Endothelial cell (in vitro differentiated cells): ENCODE results near the gene COQ3. TPM values are rescaled to one million over a fixed set of nuclear protein-coding genes. Genes with fewer than 3 reads are reported as not detected.

Source experiments
- DNase-seq: peaks from one replicate; pipeline ENCODE4 v3.0.0; 2021; ENCODE audit warnings: low spot score
- H3K27ac Mint-ChIP-seq: one replicate; pipeline ENCODE4 v1.8.0; 2021; ENCODE audit warnings: mixed read lengths, inconsistent platforms; ENCODE audit not compliant: unreplicated experiment
- H3K27me3 Mint-ChIP-seq: one replicate; pipeline ENCODE4 v1.8.0; 2021; ENCODE audit warnings: mild to moderate bottlenecking, moderate library complexity, mixed read lengths, inconsistent platforms; ENCODE audit not compliant: unreplicated experiment
- H3K36me3 Mint-ChIP-seq: one replicate; pipeline ENCODE4 v1.8.0; 2021; ENCODE audit warnings: mild to moderate bottlenecking, low read depth, mixed read lengths, inconsistent platforms; ENCODE audit not compliant: unreplicated experiment
- H3K4me1 Mint-ChIP-seq: one replicate; pipeline ENCODE4 v1.8.0; 2021; ENCODE audit warnings: mild to moderate bottlenecking, mixed read lengths, inconsistent platforms; ENCODE audit not compliant: unreplicated experiment
- H3K4me3 Mint-ChIP-seq: one replicate; pipeline ENCODE4 v1.8.0; 2021; ENCODE audit warnings: mild to moderate bottlenecking, mixed read lengths, inconsistent platforms; ENCODE audit not compliant: unreplicated experiment
- H3K9me3 Mint-ChIP-seq: one replicate; pipeline ENCODE4 v1.8.0; 2021; ENCODE audit warnings: mixed read lengths, inconsistent platforms; ENCODE audit not compliant: unreplicated experiment
- long read RNA-seq: library from polyadenylated mRNA; unstranded; transcript quantifications from one replicate; pipeline ENCODE4 v2.0.0, GENCODE V29; 2020; ENCODE audit not compliant: unreplicated experiment
- total RNA-seq: library from RNA; stranded (reverse); fragmentation: NEBNext Ultra II Directional; extraction: Animal tissue kit (Norgen Biotek cat#: 25700); gene quantifications from one replicate; pipeline ENCODE4 v1.2.1, GENCODE V29; 2021; ENCODE audit not compliant: unreplicated experiment
- TF ChIP-seq, protein P1 (sequence below): fragments of 200-600 bp; sonication (generic); IDR thresholded peaks from one replicate; pipeline ENCODE4 v1.5.0; 2021; ENCODE audit warnings: antibody characterized with exemption; ENCODE audit not compliant: unreplicated experiment

The COQ3 gene, protein sequence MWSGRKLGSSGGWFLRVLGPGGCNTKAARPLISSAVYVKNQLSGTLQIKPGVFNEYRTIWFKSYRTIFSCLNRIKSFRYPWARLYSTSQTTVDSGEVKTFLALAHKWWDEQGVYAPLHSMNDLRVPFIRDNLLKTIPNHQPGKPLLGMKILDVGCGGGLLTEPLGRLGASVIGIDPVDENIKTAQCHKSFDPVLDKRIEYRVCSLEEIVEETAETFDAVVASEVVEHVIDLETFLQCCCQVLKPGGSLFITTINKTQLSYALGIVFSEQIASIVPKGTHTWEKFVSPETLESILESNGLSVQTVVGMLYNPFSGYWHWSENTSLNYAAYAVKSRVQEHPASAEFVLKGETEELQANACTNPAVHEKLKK
- 2.9 TPM for total RNA-seq
- long read RNA-seq, partial matches to known transcripts: 0 of 5 reads
- long read RNA-seq, other reads (novel, unspliced or antisense): 2 of 5 reads

DNA sequence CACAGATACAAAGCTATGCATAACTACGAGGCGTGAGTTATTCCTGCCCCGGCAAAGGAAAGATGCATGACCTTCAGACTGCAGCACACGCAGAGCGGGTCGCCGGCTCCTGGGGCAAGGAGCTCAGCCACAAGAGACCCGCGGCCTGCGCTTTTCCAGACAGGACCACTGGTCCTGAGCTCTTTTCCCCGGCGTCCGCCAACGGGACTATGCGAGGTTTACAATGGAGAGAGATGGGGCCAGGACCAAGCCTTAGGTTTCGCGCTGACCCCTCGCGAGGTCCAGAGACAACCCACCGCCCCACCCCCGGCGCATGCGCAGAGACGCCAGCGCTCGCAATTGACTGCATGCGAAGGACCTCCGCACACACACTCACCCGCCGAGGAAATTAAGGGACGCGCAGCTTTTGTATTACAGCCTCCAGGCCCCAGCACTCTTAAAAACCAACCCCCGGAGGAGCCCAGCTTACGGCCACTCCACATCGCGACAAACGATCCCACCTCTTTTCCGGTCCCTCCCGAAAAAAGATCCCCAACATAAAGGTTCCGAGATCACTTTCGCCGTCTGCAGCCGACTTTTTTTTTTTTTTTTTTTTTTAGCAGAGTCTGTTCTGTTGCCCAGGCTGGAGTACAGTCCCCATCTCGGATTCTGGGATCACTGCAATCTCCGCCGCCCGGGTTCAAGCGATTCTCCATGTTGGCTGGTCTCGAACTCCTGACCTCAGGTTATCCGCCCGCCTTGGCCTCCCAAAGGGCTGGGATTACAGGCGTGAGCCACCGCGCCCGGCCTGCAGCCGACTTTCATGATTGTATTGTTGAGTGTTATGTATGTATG, at the start of gene COQ3:
COQ3 (minus strand) TSS at position 498 of the 834 bp plus-strand sequence; CDS start at position 482, 16 bp downstream.
- Mint-ChIP-seq H3K27me3 (no peaks in the 10 kb centered on the region), H3K27ac (peak within 1 kb of the TSS; percentile 94), H3K4me3 (peak within 1 kb of the TSS; percentile 95), H3K4me1 (no peaks in the 10 kb centered on the region), H3K9me3 (no peaks in the 10 kb centered on the region), H3K36me3 (no peaks in the 10 kb centered on the region)
- DNase-seq: peak; percentile 92
- TF ChIP-seq, protein P1, sequence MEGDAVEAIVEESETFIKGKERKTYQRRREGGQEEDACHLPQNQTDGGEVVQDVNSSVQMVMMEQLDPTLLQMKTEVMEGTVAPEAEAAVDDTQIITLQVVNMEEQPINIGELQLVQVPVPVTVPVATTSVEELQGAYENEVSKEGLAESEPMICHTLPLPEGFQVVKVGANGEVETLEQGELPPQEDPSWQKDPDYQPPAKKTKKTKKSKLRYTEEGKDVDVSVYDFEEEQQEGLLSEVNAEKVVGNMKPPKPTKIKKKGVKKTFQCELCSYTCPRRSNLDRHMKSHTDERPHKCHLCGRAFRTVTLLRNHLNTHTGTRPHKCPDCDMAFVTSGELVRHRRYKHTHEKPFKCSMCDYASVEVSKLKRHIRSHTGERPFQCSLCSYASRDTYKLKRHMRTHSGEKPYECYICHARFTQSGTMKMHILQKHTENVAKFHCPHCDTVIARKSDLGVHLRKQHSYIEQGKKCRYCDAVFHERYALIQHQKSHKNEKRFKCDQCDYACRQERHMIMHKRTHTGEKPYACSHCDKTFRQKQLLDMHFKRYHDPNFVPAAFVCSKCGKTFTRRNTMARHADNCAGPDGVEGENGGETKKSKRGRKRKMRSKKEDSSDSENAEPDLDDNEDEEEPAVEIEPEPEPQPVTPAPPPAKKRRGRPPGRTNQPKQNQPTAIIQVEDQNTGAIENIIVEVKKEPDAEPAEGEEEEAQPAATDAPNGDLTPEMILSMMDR: no peak

DNA sequence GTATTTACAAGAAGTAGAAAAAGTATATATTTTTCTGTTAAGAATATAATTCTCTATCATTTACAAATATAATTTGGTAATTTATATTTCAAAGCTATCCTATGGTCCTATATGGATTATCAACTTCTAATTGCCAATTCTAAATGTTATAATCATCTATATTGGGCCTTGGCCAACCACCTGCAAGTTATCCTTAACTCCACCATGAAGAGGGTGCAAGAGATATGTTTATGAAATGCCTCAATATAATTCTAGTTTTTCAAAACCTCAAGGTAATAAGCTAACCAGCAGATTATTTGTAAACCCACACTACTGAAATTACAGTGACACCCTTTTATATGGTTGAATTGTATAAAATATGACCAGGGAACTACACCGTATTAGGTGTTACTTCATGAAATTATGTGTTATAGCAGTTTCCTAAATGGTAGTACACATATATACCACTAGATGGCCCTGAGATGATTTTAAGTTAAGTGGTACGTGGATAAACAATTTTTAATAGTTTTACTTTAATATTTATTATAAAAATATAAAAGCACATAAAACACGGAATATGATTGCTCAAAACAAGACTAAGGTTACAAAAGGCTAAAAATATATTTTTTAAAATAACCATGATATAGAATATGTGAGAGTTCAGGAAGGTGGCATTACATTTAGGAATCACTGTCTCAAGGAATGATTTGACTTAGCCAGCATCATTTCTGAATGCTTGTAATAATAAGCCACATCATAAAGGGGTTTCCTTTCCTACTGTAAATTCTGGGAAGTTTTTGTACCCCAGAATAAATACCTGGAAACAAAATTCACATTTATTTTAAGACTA, 40.9 kb upstream of the COQ3 start:
- Mint-ChIP-seq H3K4me3 (no peak overlapping the region), H3K9me3 (no peaks in the 10 kb centered on the region), H3K27ac (no peak overlapping the region), H3K27me3 (no peaks in the 10 kb centered on the region), H3K36me3 (no peaks in the 10 kb centered on the region), H3K4me1 (no peaks in the 10 kb centered on the region)
- no peak for DNase-seq
- TF ChIP-seq, protein P1: peak; percentile 84

DNA sequence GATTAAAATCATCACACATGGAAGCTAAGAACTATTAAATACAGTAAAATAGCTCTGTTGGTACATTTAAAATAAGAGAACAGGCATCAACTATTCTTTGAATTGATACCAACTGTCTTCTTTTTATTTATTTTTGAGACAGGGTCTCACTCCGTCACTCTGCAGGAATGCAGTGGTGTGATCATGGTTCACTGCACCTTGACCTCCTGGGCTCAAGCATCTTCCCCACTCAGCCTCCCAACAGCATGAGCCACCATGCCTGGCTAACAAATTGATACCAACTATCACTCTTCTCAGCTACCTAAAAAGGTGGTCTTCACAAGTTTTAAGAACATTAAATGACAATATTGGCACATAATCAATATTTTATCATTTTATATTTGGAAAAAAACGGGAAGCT, 38.9 kb upstream of the COQ3 start:
- Mint-ChIP-seq H3K9me3 (no peaks in the 10 kb centered on the region), H3K27me3 (no peaks in the 10 kb centered on the region), H3K4me3 (no peak overlapping the region), H3K27ac (no peak overlapping the region), H3K36me3 (no peaks in the 10 kb centered on the region), H3K4me1 (no peaks in the 10 kb centered on the region)
- DNase-seq: no peak
- TF ChIP-seq, protein P1: no peak

DNA sequence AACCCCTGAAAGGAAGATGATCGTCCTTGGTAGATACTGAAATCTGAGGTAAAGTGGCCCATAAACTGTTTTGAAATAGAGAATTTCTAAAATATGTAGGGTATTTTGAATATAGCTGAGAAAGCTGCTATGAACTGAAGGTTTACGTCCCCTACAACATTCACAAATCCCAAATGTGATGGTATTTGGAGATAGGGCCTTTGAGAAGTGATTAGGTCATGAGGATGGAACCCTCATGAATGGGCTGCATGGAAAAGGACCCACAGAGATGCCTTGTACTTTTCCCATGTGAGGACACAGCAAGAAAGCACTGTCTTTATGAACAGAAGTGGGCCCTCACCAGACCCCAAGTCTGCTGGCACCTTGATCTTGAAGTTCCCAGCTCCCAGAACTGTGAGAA, 37.9 kb upstream of the COQ3 start:
- no peaks in the 10 kb centered on the region for H3K27me3 Mint-ChIP-seq
- peaks cover 5% of the 10 kb centered on the region for H3K4me1 Mint-ChIP-seq
- no peak overlapping the region for H3K4me3 Mint-ChIP-seq
- H3K36me3 Mint-ChIP-seq: no peaks in the 10 kb centered on the region
- TF ChIP-seq, protein P1: no peak
- no peak overlapping the region for H3K27ac Mint-ChIP-seq
- no peaks in the 10 kb centered on the region for H3K9me3 Mint-ChIP-seq
- no peak for DNase-seq
